OCI-M1 (cell line): ENCODE measurements around the gene ASS1.

Experiments used
- DNase-seq: peaks from one replicate; lab custom pipeline; 2025; lab: John Stamatoyannopoulos, UW

Gene ASS1

DNA sequence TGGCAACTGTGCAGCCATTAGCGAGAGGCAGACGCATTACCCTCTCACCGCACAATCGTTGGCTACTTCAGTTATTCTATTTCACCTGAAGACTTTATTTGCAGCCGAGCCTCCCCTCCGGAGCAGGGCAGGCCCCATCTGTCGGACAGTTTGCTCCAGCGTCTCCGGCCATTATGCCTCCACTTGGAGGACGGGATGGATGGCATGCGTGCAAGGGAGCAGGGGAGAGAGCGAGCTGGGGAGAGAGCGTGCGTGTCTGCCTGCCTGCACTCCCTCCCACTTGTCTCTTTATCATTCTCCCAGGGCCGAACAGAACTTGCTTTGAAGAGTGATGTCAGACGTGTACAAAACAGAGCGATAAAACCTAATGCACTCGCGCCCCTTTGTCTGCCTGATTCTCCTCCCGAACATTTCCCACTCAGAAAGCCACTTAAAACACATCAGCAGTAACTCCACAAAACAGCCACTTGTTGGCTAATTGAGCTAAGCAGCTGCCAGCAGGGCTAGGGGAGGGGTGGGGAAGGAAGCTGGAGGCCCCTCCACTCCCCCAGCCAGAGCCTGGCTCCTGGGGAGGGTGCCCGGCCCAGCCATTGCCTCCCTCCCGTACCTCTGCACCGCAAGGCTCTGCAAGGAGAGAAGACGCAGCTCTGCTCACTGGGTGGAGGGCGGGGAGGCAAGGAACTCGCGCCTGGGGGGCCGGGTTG, 91.2 kb downstream of the ASS1 start:
- peak; percentile 91 for DNase-seq

- peak; percentile 72 for DNase-seq
These were observed 91.9 kb downstream of the ASS1 start for GRCh38 chr9:130536701-130537107.

- peak; percentile 96 for DNase-seq
These were observed 92.7 kb downstream of the ASS1 start for GRCh38 chr9:130537346-130538050.

DNA sequence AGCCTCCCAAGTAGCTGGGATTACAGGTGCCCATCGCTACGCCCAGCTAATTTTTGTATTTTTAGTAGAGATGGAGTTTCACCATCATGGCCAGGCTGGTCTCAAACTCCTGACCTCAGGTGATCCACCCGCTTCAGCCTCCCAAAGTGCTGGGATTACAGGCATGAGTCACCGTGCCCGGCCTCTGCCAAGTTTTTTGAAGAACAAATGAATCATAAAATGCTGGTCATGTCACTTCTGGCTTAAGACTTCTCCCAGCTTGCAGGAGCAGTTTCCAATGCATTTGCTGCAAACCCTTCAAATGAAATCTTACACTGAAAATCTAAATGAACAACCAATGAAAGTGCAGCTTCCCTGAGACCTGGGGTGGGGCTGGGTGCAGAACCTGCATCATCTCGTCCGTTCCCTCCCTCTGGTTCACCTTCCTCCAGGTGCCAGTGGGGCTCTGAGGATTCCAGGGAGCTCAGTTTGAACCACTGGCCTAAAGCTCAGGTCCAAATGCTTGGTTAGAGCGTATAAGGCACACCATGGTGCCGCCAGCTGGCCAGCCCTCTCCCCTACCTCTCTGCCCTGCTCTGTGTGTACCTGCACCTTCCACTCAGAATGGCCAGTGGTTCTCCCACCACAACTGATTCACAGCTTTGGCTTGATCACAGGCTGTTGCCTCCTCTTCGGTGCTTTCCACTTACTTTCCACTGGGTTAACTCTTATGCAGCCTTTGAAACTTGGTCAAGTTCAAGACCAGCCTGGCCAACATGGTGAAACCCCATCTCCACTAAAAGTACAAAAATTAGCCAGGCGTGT, 94.9 kb downstream of the ASS1 start:
- no peak for DNase-seq

GRCh38 chr9:130541533-130541932, 96.8 kb downstream of the ASS1 start:
- no peak for DNase-seq

DNA sequence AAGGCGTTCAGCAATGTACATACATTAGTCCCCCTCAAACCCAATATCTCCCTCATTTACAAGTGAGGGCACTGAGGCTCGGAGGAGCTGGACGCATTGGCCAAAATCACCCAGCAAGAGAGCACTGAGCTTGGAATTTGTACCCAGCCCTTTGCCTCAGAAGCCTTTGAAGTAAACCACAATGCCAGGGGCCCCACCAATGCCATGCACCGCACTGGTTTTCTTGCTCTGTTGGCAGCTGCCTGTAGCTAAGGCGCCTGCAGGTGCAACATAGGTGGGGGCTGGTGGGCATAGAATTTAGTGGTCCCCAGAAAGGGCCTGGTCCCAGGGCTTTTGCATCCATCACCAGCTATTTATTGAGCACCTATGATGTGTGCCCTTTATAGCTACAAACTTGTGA, 97.3 kb downstream of the ASS1 start:
- DNase-seq, result no peak

GRCh38 chr9:130542457-130543228, 97.9 kb downstream of the ASS1 start:
- no peak for DNase-seq

GRCh38 chr9:130543368-130543767, 98.6 kb downstream of the ASS1 start:
- no peak for DNase-seq

DNA sequence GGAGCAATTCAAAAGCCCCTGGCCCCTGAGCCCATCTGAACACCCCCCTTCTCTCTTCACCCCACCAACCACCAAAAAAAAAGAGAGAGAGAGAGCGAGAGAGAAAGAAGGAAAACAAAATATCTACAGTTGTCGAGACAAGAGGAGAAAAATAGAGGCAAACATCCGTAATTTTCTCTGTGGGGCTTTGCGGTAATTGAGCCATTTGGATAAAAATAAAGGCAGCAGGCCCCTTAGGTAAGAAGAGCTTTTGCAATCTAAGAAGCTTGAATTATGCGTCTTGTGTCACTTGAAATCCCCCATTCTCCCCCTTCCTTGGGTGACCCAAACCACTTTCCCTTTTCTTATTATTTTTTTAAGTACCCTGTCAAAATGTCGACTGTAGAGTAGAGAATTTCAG, 99.1 kb downstream of the ASS1 start:
- no peak for DNase-seq

DNA sequence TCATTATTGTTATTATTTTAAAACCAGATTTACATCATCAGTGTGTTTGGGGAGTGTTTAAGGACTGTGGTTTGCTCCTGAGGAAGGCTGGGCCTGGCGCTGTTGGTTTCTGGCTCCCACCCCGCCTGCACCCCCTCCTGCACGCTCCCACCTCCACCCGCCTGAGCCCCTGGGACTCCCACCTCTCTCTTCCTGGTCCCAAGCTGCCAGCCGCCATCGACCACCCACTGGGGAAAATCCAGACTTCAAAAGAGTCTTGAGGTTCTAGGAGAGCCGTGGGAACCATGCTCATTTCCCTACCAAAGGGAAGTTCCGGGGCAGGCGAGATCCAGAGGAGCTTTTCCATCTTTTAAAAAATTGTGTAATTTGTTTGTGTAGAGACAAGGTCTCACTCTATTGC, 99.6 kb downstream of the ASS1 start:
- no peak for DNase-seq

DNA sequence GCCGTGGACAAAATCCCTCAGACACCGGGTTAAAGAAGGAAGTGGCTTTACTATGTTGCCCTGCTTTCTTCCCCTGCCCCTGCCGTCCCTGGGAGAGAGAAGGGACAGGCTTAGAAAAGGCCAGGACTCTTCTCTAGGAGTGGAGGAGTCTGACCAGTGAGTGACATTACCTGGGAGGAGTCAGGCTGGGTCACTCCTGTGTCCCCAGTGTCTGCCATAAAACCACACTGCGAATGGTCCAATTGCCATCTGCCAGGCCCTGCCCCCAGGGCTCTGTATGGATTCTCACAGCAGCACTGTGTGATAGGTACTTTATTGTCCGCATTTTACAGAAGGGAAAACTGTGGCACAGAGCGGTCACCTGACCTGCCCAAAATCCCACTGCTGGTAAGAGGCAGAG, 103.3 kb downstream of the ASS1 start:
- no peak for DNase-seq

DNA sequence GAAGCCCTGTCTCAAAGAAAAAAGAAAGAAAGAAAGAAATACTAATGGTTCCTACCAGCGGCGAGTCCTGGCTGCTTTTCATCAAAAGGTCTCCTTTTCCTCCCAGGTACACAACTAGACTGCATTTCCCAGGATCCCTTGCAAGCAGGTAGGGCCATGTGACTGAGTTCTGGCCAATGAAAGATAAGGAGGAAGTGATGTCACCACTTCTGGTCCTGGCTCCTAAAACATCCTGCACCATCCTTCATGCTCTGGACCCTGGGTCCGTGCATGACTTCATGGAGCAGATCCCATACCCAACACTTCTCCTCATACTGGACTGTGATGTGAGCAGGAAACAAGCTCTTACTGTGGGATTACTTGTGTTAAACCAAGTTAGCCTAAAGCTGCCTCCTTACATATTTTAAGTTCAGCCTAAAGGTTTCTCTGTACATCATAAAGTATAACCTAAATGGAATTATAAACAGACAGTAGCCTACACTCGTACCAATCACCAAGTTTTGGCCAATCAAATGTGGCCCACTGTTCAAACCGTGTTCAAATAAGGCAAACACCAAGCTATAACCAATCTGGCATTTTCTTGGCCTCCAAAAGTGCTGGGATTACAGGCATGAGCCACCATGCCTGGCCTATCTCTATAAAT, 104.5 kb downstream of the ASS1 start:
- peak; percentile 38 for DNase-seq
